MM.1S (cell line): ENCODE measurements around the gene TRPC3.

Experiments
- DNase-seq: peaks from one replicate; pipeline ENCODE4 v3.0.0-alpha.2; 2015
- H2AFZ ChIP-seq: fragments of 300-600 bp; sonication (generic); 2 replicates; pipeline ENCODE4 v1.6.0; 2016; ENCODE audit warnings: antibody characterized with exemption, low read length
- H3F3A ChIP-seq: fragments of 300-600 bp; sonication (generic); 2 replicates; pipeline ENCODE4 v1.6.1; 2016; ENCODE audit warnings: mild to moderate bottlenecking, antibody characterized with exemption, low read length, moderate library complexity, mixed read lengths; ENCODE audit not compliant: insufficient read depth
- H3K27ac ChIP-seq: fragments of 300-600 bp; sonication (generic); 2 replicates; pipeline ENCODE4 v1.5.1; 2016; ENCODE audit warnings: mild to moderate bottlenecking, low read length
- H3K27me3 ChIP-seq: fragments of 300-600 bp; sonication (generic); replicated peaks from 2 replicates; pipeline ENCODE4 v1.6.0; 2016; ENCODE audit warnings: low read length; ENCODE audit not compliant: insufficient read depth
- H3K36me3 ChIP-seq: fragments of 300-600 bp; sonication (generic); replicated peaks from 2 replicates; pipeline ENCODE4 v1.6.1; 2016; ENCODE audit warnings: mild to moderate bottlenecking, low read length, mixed read lengths; ENCODE audit not compliant: insufficient read depth
- H3K4me1 ChIP-seq: fragments of 300-600 bp; sonication (generic); 2 replicates; pipeline ENCODE4 v1.6.1; 2016; ENCODE audit warnings: low read length, mixed read lengths
- H3K4me2 ChIP-seq: fragments of 300-600 bp; sonication (generic); 2 replicates; pipeline ENCODE4 v1.6.0; 2016; ENCODE audit warnings: low read depth, low read length
- H3K4me3 ChIP-seq: fragments of 300-600 bp; sonication (generic); 2 replicates; pipeline ENCODE4 v1.5.1; 2016; ENCODE audit warnings: low read length, mixed read lengths
- H3K79me2 ChIP-seq: fragments of 300-600 bp; sonication (generic); 2 replicates; pipeline ENCODE4 v1.6.1; 2016; ENCODE audit warnings: mixed run types, low read length, mixed read lengths
- H3K9ac ChIP-seq: fragments of 300-600 bp; sonication (generic); 2 replicates; pipeline ENCODE4 v1.6.1; 2016; ENCODE audit warnings: low read length, mixed read lengths
- H3K9me2 ChIP-seq: fragments of 300-600 bp; sonication (generic); replicated peaks from 2 replicates; pipeline ENCODE4 v1.6.1; 2016; ENCODE audit warnings: mild to moderate bottlenecking, low read length, mixed read lengths; ENCODE audit not compliant: insufficient read depth
- H3K9me3 ChIP-seq: fragments of 300-600 bp; sonication (generic); replicated peaks from 2 replicates; pipeline ENCODE4 v1.6.1; 2016; ENCODE audit warnings: mild to moderate bottlenecking, low read length, mixed read lengths; ENCODE audit not compliant: insufficient read depth
- H4K20me1 ChIP-seq: fragments of 300-600 bp; sonication (generic); 2 replicates; pipeline ENCODE4 v1.6.1; 2016; ENCODE audit warnings: mild to moderate bottlenecking, low read length, moderate library complexity, mixed read lengths; ENCODE audit not compliant: insufficient read depth
- CTCF ChIP-seq: fragments of 300-600 bp; sonication (generic); IDR thresholded peaks from 2 replicates; pipeline ENCODE4 v1.5.1; 2016; ENCODE audit warnings: antibody characterized with exemption, low read length, mixed read lengths
- EZH2 ChIP-seq: fragments of 300-600 bp; sonication (generic); optimal IDR thresholded peaks from 2 replicates; pipeline ENCODE3; 2017; ENCODE audit warnings: low read depth, mild to moderate bottlenecking, antibody characterized with exemption, low read length, mixed read lengths
- EZH2phosphoT487 ChIP-seq: fragments of 300-600 bp; sonication (generic); IDR thresholded peaks from 2 replicates; pipeline ENCODE4 v1.6.1; 2018; ENCODE audit warnings: antibody characterized with exemption, low read length

The TRPC3 gene

GRCh38 chr4:121953860-121954259 is 2.0 kb upstream of the TRPC3 start:
- H4K20me1 ChIP-seq = no peaks in the 10 kb centered on the region
- H3K27ac ChIP-seq = no peak overlapping the region
- H3K36me3 ChIP-seq = no peaks in the 10 kb centered on the region
- H3K9me3 ChIP-seq = no peaks in the 10 kb centered on the region
- no peaks in the 10 kb centered on the region for H3K9me2 ChIP-seq
- no peak overlapping the region for H3K4me3 ChIP-seq
- DNase-seq = no peak
- no peak overlapping the region for H3K9ac ChIP-seq
- H2AFZ ChIP-seq = no peak overlapping the region
- no peaks in the 10 kb centered on the region for H3K4me1 ChIP-seq
- H3K4me2 ChIP-seq = no peak overlapping the region
- H3K79me2 ChIP-seq = no peaks in the 10 kb centered on the region
- H3K27me3 ChIP-seq = peaks cover 10% of the 10 kb centered on the region; the same call in 1 of the 2 replicates
- TF ChIP-seq EZH2 = no peak
- TF ChIP-seq CTCF = no peak
- no peak for TF ChIP-seq EZH2phosphoT487
- peaks cover 8% of the 10 kb centered on the region; the same call in 1 of the 2 replicates for H3F3A ChIP-seq

GRCh38 chr4:121952290-121952689 is 430 bp upstream of the TRPC3 start:
- Histone ChIP-seq H3K79me2 (no peaks in the 10 kb centered on the region), H4K20me1 (no peaks in the 10 kb centered on the region), H3K4me1 (no peaks in the 10 kb centered on the region), H3K4me2 (peak overlapping the region; percentile 41; the same call in 1 of the 2 replicates), H3K36me3 (no peaks in the 10 kb centered on the region), H3K9me3 (no peaks in the 10 kb centered on the region), H3F3A (peaks cover 8% of the 10 kb centered on the region; the same call in 1 of the 2 replicates), H3K4me3 (peak overlapping the region; percentile 71; the same call in 1 of the 2 replicates), H3K27me3 (peaks cover 10% of the 10 kb centered on the region; the same call in 1 of the 2 replicates), H2AFZ (no peak overlapping the region), H3K27ac (no peak overlapping the region), H3K9me2 (no peaks in the 10 kb centered on the region), H3K9ac (no peak overlapping the region)
- DNase-seq = no peak
- TF ChIP-seq EZH2 (no peak), CTCF (no peak), EZH2phosphoT487 (no peak)

GRCh38 chr4:121950680-121951520 is 960 bp downstream of the TRPC3 start:
- H3K4me1 ChIP-seq = no peaks in the 10 kb centered on the region

More at GRCh38 chr4:121950680-121951520, 960 bp downstream of the TRPC3 start:
- H3F3A ChIP-seq = peaks cover 8% of the 10 kb centered on the region; the same call in 1 of the 2 replicates
- H3K27ac ChIP-seq = no peak overlapping the region
- peak; percentile 23 for DNase-seq
- no peaks in the 10 kb centered on the region for H3K79me2 ChIP-seq
- H3K9me2 ChIP-seq = no peaks in the 10 kb centered on the region
- peaks cover 10% of the 10 kb centered on the region; the same call in 1 of the 2 replicates for H3K27me3 ChIP-seq
- H3K36me3 ChIP-seq = no peaks in the 10 kb centered on the region
- TF ChIP-seq EZH2phosphoT487 (no peak), EZH2 (no peak), CTCF (no peak)
- peak overlapping the region; percentile 95 for H2AFZ ChIP-seq
- H3K4me2 ChIP-seq = peak overlapping the region; percentile 97
- H3K9me3 ChIP-seq = no peaks in the 10 kb centered on the region
- no peak overlapping the region; the same call in 1 of the 2 replicates for H3K9ac ChIP-seq
- H4K20me1 ChIP-seq = no peaks in the 10 kb centered on the region
- H3K4me3 ChIP-seq = peak overlapping the region; percentile 82
